ENCODE data around the gene OXCT1. TPM values are rescaled to one million over a fixed set of nuclear protein-coding genes. Genes with fewer than 3 reads are reported as not detected.

The OXCT1 gene
- total and polyA plus RNA-seq, 2 of the 13 experiments (the other 11 are each of a cell fraction or from before 2014, with no cell fraction given): 0.92 to 4.7 TPM

DNA sequence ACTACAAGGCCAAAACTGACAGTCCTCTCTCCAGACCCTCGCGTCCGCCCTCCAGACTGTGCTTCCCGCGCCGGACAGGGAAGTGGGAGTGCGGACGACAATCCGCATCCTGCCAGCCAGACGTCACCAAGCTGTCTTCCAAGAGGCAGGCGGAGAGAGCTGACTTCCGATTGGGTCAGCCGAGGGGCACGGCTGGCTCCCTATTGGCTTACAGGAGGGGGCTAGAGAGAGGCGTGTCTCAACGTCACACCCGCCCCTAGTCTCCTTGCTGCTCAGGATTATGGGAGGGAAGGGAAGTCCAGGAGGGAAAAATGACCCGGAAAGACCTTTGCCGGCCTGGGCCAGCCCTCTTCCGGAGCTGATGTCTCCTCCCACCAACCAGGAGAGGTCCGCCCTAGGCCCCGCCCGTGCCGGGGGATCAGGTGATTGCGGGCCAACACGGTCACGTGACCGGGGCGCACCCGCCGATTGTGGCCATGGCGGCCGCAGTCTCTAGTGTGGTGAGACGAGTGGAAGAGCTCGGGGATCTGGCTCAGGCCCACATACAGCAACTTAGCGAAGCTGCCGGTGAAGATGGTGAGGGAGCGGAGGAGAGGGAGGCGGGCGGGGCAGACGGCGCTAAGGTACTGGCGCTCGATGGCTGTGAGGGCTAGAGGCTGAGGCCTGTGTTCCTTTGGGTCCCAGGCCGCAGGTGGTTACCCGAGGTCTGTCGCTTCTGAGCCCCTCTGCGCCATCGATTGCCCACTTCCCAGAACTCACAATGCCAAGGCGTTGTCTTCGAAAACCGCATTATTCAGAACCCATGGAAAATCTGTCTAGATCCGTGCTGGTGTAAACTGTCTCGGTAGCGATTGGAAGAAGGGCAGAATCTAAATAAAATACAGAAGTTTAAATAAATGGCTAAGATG lies 33.9 kb upstream of the OXCT1 start, which contains the start of gene RIMOC1 (continued):
- TF ChIP-seq, protein P1, sequence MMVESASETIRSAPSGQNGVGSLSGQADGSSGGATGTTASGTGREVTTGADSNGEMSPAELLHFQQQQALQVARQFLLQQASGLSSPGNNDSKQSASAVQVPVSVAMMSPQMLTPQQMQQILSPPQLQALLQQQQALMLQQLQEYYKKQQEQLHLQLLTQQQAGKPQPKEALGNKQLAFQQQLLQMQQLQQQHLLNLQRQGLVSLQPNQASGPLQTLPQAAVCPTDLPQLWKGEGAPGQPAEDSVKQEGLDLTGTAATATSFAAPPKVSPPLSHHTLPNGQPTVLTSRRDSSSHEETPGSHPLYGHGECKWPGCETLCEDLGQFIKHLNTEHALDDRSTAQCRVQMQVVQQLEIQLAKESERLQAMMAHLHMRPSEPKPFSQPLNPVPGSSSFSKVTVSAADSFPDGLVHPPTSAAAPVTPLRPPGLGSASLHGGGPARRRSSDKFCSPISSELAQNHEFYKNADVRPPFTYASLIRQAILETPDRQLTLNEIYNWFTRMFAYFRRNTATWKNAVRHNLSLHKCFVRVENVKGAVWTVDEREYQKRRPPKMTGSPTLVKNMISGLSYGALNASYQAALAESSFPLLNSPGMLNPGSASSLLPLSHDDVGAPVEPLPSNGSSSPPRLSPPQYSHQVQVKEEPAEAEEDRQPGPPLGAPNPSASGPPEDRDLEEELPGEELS (CRISPR knock-in tag; IDR thresholded peaks at IDR 0.05): peak; percentile 50; the same call in 1 of the 2 replicates
- TF ChIP-seq, protein P2, sequence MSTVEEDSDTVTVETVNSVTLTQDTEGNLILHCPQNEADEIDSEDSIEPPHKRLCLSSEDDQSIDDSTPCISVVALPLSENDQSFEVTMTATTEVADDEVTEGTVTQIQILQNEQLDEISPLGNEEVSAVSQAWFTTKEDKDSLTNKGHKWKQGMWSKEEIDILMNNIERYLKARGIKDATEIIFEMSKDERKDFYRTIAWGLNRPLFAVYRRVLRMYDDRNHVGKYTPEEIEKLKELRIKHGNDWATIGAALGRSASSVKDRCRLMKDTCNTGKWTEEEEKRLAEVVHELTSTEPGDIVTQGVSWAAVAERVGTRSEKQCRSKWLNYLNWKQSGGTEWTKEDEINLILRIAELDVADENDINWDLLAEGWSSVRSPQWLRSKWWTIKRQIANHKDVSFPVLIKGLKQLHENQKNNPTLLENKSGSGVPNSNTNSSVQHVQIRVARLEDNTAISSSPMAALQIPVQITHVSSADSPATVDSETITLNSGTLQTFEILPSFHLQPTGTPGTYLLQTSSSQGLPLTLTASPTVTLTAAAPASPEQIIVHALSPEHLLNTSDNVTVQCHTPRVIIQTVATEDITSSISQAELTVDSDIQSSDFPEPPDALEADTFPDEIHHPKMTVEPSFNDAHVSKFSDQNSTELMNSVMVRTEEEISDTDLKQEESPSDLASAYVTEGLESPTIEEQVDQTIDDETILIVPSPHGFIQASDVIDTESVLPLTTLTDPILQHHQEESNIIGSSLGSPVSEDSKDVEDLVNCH (CRISPR knock-in tag; IDR thresholded peaks at IDR 0.05): no peak
- 0 out of 2 replicates have a peak, but pooled peaks have one; percentile 59 for TF ChIP-seq ZNF510 (CRISPR knock-in tag; IDR thresholded peaks at IDR 0.05; ENCODE audit: low read depth)
- TF ChIP-seq ZNF564 (CRISPR knock-in tag; IDR thresholded peaks at IDR 0.05): 0 out of 2 replicates have a peak, but pooled peaks have one; percentile 66
- peak; percentile 79; the same call in 1 of the 2 replicates for TF ChIP-seq TBX2 (CRISPR knock-in tag; IDR thresholded peaks at IDR 0.05; ENCODE audit: borderline replicate concordance)
- TF ChIP-seq, protein P3, sequence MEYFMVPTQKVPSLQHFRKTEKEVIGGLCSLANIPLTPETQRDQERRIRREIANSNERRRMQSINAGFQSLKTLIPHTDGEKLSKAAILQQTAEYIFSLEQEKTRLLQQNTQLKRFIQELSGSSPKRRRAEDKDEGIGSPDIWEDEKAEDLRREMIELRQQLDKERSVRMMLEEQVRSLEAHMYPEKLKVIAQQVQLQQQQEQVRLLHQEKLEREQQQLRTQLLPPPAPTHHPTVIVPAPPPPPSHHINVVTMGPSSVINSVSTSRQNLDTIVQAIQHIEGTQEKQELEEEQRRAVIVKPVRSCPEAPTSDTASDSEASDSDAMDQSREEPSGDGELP (IDR thresholded peaks at IDR 0.05; ENCODE audit: borderline replicate concordance, low read depth): peak; percentile 90; the same call in 1 of the 2 replicates
- TF ChIP-seq ZNF557 (CRISPR knock-in tag; IDR thresholded peaks at IDR 0.05): 0 out of 2 replicates have a peak, but pooled peaks have one; percentile 62
- TF ChIP-seq TAF1 (CRISPR knock-in tag; IDR thresholded peaks at IDR 0.05): peak; percentile 96
- TF ChIP-seq MED8 (CRISPR knock-in tag; IDR thresholded peaks at IDR 0.05; ENCODE audit: insufficient replicate concordance): no peak
- TF ChIP-seq SUZ12 (IDR thresholded peaks at IDR 0.05; ENCODE audit: low read depth, low read length): no peak
- peak; percentile 81; the same call in 1 of the 2 replicates for TF ChIP-seq ETV5 (CRISPR knock-in tag; IDR thresholded peaks at IDR 0.05; ENCODE audit: borderline replicate concordance)
- no peak for TF ChIP-seq RFX1 (IDR thresholded peaks at IDR 0.05)
- TF ChIP-seq GATA4 (IDR thresholded peaks at IDR 0.05; ENCODE audit: borderline replicate concordance, low read depth): peak; percentile 62; the same call in 1 of the 2 replicates
- peak; percentile 27; the same call in 1 of the 2 replicates for TF ChIP-seq KLF15 (CRISPR knock-in tag; IDR thresholded peaks at IDR 0.05; ENCODE audit: borderline replicate concordance)
- TF ChIP-seq SNAPC2 (CRISPR knock-in tag; IDR thresholded peaks at IDR 0.05): no peak; the same call in 1 of the 2 replicates
- peak; percentile 83 for TF ChIP-seq SP2 (CRISPR knock-in tag; IDR thresholded peaks at IDR 0.05)
- no peak for TF ChIP-seq ZNF720 (CRISPR knock-in tag; IDR thresholded peaks at IDR 0.05)
- TF ChIP-seq CC2D1A (CRISPR knock-in tag; IDR thresholded peaks at IDR 0.05): no peak
- TF ChIP-seq KDM2A (CRISPR knock-in tag; IDR thresholded peaks at IDR 0.05; ENCODE audit: borderline replicate concordance, low read depth): peak; percentile 98
- TF ChIP-seq, protein P4, sequence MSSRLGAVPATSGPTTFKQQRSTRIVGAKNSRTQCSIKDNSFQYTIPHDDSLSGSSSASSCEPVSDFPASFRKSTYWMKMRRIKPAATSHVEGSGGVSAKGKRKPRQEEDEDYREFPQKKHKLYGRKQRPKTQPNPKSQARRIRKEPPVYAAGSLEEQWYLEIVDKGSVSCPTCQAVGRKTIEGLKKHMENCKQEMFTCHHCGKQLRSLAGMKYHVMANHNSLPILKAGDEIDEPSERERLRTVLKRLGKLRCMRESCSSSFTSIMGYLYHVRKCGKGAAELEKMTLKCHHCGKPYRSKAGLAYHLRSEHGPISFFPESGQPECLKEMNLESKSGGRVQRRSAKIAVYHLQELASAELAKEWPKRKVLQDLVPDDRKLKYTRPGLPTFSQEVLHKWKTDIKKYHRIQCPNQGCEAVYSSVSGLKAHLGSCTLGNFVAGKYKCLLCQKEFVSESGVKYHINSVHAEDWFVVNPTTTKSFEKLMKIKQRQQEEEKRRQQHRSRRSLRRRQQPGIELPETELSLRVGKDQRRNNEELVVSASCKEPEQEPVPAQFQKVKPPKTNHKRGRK (CRISPR knock-in tag; IDR thresholded peaks at IDR 0.05): no peak; the same call in 1 of the 2 replicates
